ENCODE data around the gene AP5M1. TPM values are rescaled to one million over a fixed set of nuclear protein-coding genes. Genes with fewer than 3 reads are reported as not detected.

The AP5M1 gene
- total and polyA plus RNA-seq, 8 donors = 37.0 to 51.9 (median 43.3) TPM

- H3K4me3 ChIP-seq = no peak overlapping the region
- H3K9me3 ChIP-seq = no peaks in the 10 kb centered on the region
- H3K27me3 ChIP-seq = no peaks in the 10 kb centered on the region
- H3K27ac ChIP-seq = no peak overlapping the region
- H3K36me3 ChIP-seq = no peaks in the 10 kb centered on the region
- H3K4me1 ChIP-seq = no peaks in the 10 kb centered on the region
- no peak for TF ChIP-seq CTCF (IDR thresholded peaks at IDR 0.05)
- no peak for ATAC-seq
- intact Hi-C loops (cut with DNase I) = no loop called here
- DNase-seq = no peak
Observed at GRCh38 chr14:57297852-57298251, 29.1 kb downstream of the AP5M1 start.

GRCh38 chr14:57299511-57299910, 30.7 kb downstream of the AP5M1 start:
- H3K4me1 ChIP-seq = no peaks in the 10 kb centered on the region
- no peak overlapping the region for H3K27ac ChIP-seq
- ATAC-seq (no peak), DNase-seq (no peak)
- no peaks in the 10 kb centered on the region for H3K36me3 ChIP-seq
- H3K4me3 ChIP-seq = no peak overlapping the region
- TF ChIP-seq CTCF (IDR thresholded peaks at IDR 0.05) = no peak
- intact Hi-C loops (cut with DNase I) = no loop called here
- H3K27me3 ChIP-seq = peaks cover 0 to 7% of the 10 kb centered on the region in 2 donors
- no peaks in the 10 kb centered on the region for H3K9me3 ChIP-seq

DNA sequence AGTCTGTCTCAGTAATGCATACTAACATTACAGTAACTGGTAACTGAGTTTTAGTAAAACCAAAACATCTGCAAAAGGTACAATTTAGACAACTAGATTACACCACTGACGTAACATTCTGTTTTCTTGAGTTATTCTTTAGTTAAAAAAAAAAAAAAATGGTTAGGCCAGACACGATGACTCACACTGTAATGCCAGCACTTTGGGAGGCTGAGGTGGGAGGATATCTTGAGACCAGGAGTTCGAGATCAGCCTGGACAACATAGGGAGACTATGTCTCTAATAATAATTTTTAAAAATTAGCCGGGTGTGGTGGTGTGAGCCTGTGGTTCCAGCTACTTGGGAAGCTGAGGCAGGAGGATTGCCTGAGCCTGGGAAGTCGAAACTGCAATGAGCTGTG, 34.1 kb downstream of the AP5M1 start:
- no peak overlapping the region for H3K27ac ChIP-seq
- ATAC-seq = no peak
- no peaks in the 10 kb centered on the region for H3K4me1 ChIP-seq
- peaks cover 0 to 12% of the 10 kb centered on the region in 2 donors for H3K27me3 ChIP-seq
- DNase-seq = no peak
- no peaks in the 10 kb centered on the region for H3K36me3 ChIP-seq
- H3K9me3 ChIP-seq = no peaks in the 10 kb centered on the region
- intact Hi-C loops (cut with DNase I) = no loop called here
- no peak for TF ChIP-seq CTCF (IDR thresholded peaks at IDR 0.05)
- no peak overlapping the region for H3K4me3 ChIP-seq

- DNase-seq (no peak), ATAC-seq (no peak)
- H3K4me3 ChIP-seq = no peak overlapping the region
- intact Hi-C loops (cut with DNase I) = loop anchor here in 1 of 2 donors (5.0 kb wide), 1 partner anchor 822 kb away; no protein-coding TSS in a partner anchor
- H3K4me1 ChIP-seq = no peaks in the 10 kb centered on the region
- TF ChIP-seq CTCF (IDR thresholded peaks at IDR 0.05) = no peak
- no peaks in the 10 kb centered on the region for H3K9me3 ChIP-seq
- peaks cover 0 to 4% of the 10 kb centered on the region in 2 donors for H3K27me3 ChIP-seq
- H3K27ac ChIP-seq = no peak overlapping the region
- no peaks in the 10 kb centered on the region for H3K36me3 ChIP-seq
Observed at GRCh38 chr14:57314396-57315089, 45.8 kb downstream of the AP5M1 start.

DNA sequence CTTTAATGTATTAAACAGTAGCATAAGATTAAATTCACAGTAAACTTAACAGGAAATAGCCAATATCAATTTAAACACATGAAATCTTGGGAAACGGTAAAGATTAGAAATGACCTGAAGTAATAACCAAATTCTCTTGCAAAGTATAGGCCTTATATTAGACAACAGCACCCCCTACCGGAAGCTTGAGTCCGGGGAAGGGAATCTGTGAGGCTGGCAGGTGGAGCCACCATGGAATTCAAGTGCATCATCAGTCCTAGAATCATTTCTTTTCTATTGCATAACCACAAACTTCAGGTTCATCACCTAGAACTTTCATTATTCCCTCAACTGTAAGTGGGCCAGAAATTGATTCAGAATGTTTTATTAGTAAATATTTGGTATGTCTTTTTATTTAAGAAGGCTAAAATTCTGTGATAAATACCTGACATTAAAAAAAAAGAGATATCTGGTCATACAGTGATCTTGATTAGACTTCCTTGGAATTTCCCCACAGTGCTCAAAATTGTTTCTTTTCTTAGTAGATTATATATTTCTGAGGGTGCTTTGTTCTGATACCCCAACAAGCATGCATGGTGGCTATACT, 48.6 kb downstream of the AP5M1 start:
- intact Hi-C loops (cut with DNase I) = loop anchor here in 1 of 2 donors (5.0 kb wide), 1 partner anchor 825 kb away; no protein-coding TSS in a partner anchor
- DNase-seq (peak in 3 of 4 donors; percentile 51 to 78 (median 61)), ATAC-seq (peak; percentile 93)
- Histone ChIP-seq H3K36me3 (no peaks in the 10 kb centered on the region), H3K27ac (no peak overlapping the region), H3K4me1 (no peaks in the 10 kb centered on the region), H3K9me3 (no peaks in the 10 kb centered on the region), H3K27me3 (peaks cover 0 to 4% of the 10 kb centered on the region in 2 donors), H3K4me3 (no peak overlapping the region)
- TF ChIP-seq CTCF (IDR thresholded peaks at IDR 0.05) = peak; percentile 74 to 88
